SK-N-SH (cell line): ENCODE data around the gene GABRB2. TPM values are rescaled to one million over a fixed set of nuclear protein-coding genes. Genes with fewer than 3 reads are reported as not detected.

Experiments used
- CTCF ChIA-PET: fragments of 300-600, 350-600 bp; formaldehyde crosslinking; extraction: SDS; loops from one replicate; lab custom pipeline; 2021; lab: Yijun Ruan, JAX
- POLR2A ChIA-PET: fragments of 350-600 bp; sonication (Branson Sonifier 250); formaldehyde crosslinking; extraction: SDS; loops from one replicate; lab custom pipeline; 2020; ENCODE audit warnings: antibody characterized with exemption, inconsistent platforms; lab: Yijun Ruan, JAX
- DNase-seq: peaks from one replicate; pipeline ENCODE4 v3.0.0; 2012
- H2AFZ ChIP-seq: fragments of 200-600 bp; sonication (generic); 2 replicates; pipeline ENCODE4 v1.8.1; 2016; ENCODE audit warnings: antibody characterized with exemption, mild to moderate bottlenecking, low read depth
- H3F3A ChIP-seq: fragments of 200-600 bp; sonication (generic); replicated peaks from 2 replicates; pipeline ENCODE3; 2016; ENCODE audit warnings: antibody characterized with exemption, mild to moderate bottlenecking; ENCODE audit not compliant: insufficient read depth
- H3K27ac ChIP-seq, 2 experiments: fragments of 200-500 bp in 1 of 2; fragments of 200-600 bp in 1 of 2; sonication (Bioruptor generic) in 1 of 2; sonication (generic), shearing (Covaris generic) in 1 of 2; 2 replicates each; pipeline versions ENCODE4 v1.5.1 to v1.6.1; 2014 to 2016; ENCODE audit warnings: low read depth in 2 of 2, inconsistent platforms in 1 of 2, low read length in 1 of 2, mild to moderate bottlenecking in 1 of 2, mixed read lengths in 1 of 2
- H3K27me3 ChIP-seq: fragments of 200-600 bp; sonication (generic), shearing (Covaris generic); 2 replicates; pipeline ENCODE4 v1.6.1; 2016; ENCODE audit warnings: mixed run types; ENCODE audit not compliant: insufficient read depth
- H3K36me3 ChIP-seq, 2 experiments: fragments of 200-500 bp in 1 of 2; fragments of 200-600 bp in 1 of 2; sonication (Bioruptor generic) in 1 of 2; sonication (generic) in 1 of 2; replicated peaks in 1 of 2; 2 replicates each; pipeline versions ENCODE3 to v1.5.1; 2014 to 2016; ENCODE audit warnings: low read length in 1 of 2, mild to moderate bottlenecking in 1 of 2; ENCODE audit not compliant: insufficient read depth in 2 of 2, control insufficient read depth in 1 of 2
- H3K4me1 ChIP-seq, 2 experiments: fragments of 200-500 bp in 1 of 2; fragments of 200-600 bp in 1 of 2; sonication (Bioruptor generic) in 1 of 2; sonication (generic), shearing (Covaris generic) in 1 of 2; 2 replicates each; pipeline versions ENCODE4 v1.5.1 to v1.6.1; 2014 to 2016; ENCODE audit warnings: low read depth in 1 of 2, low read length in 1 of 2, mixed run types in 1 of 2; ENCODE audit not compliant: insufficient read depth in 2 of 2, control insufficient read depth in 1 of 2
- H3K4me2 ChIP-seq: fragments of 200-600 bp; sonication (generic), shearing (Covaris generic); 2 replicates; pipeline ENCODE4 v1.6.1; 2017; ENCODE audit warnings: mixed run types
- H3K4me3 ChIP-seq, 2 experiments: fragments of 200-500 bp in 1 of 2; fragments of 200-600 bp in 1 of 2; sonication (Bioruptor generic) in 1 of 2; sonication (generic), shearing (Covaris generic) in 1 of 2; 2 replicates each; pipeline versions ENCODE4 v1.5.1 to v1.8.1; 2014 to 2016; ENCODE audit warnings: low read depth in 2 of 2, inconsistent platforms in 1 of 2, low read length in 1 of 2, mild to moderate bottlenecking in 1 of 2, mixed read lengths in 1 of 2, moderate library complexity in 1 of 2
- H3K79me2 ChIP-seq: fragments of 200-600 bp; sonication (generic); 2 replicates; pipeline ENCODE4 v1.8.1; 2017; ENCODE audit warnings: mild to moderate bottlenecking; ENCODE audit not compliant: insufficient read depth
- H3K9ac ChIP-seq: fragments of 200-600 bp; sonication (generic); 2 replicates; pipeline ENCODE4 v1.6.1; 2017; ENCODE audit warnings: mixed run types
- H3K9me2 ChIP-seq: fragments of 200-600 bp; sonication (generic); 2 replicates; pipeline ENCODE4 v1.6.1; 2017; ENCODE audit warnings: mixed run types
- H3K9me3 ChIP-seq: fragments of 200-600 bp; sonication (generic); 2 replicates; pipeline ENCODE4 v1.6.1; 2017; ENCODE audit warnings: mixed run types, mild to moderate bottlenecking, moderate library complexity
- H4K20me1 ChIP-seq: fragments of 200-600 bp; sonication (generic); 2 replicates; pipeline ENCODE4 v1.6.1; 2017; ENCODE audit warnings: mild to moderate bottlenecking, mixed run types; ENCODE audit not compliant: insufficient read depth
- ELF1 ChIP-seq: IDR thresholded peaks from 2 replicates; pipeline ENCODE4 v1.4.0; 2012
- EZH2phosphoT487 ChIP-seq: fragments of 200-600 bp; sonication (generic); IDR thresholded peaks from 2 replicates; pipeline ENCODE4 v1.6.1; 2017; ENCODE audit warnings: low read depth, mixed run types, mild to moderate bottlenecking, antibody characterized with exemption, moderate library complexity, borderline replicate concordance
- FOXM1 ChIP-seq: IDR thresholded peaks from 2 replicates; pipeline ENCODE4 v1.4.0; 2012; ENCODE audit warnings: low read depth, mild to moderate bottlenecking
- GABPA ChIP-seq: IDR thresholded peaks from 2 replicates; pipeline ENCODE4 v1.4.0; 2012; ENCODE audit warnings: low read depth, mild to moderate bottlenecking
- JUND ChIP-seq: IDR thresholded peaks from 2 replicates; pipeline ENCODE4 v1.4.0; 2012
- MEF2A ChIP-seq: IDR thresholded peaks from 2 replicates; pipeline ENCODE4 v1.4.0; 2012; ENCODE audit warnings: low read depth, borderline replicate concordance
- NRF1 ChIP-seq: IDR thresholded peaks from 2 replicates; pipeline ENCODE4 v1.6.1; 2012; ENCODE audit warnings: low read depth, mild to moderate bottlenecking, low read length
- POLR2AphosphoS5 ChIP-seq: IDR thresholded peaks from 2 replicates; pipeline ENCODE4 v1.6.1; 2012; ENCODE audit warnings: low read depth, low read length
- RAD21 ChIP-seq: IDR thresholded peaks from 2 replicates; pipeline ENCODE4 v1.6.1; 2012; ENCODE audit warnings: mild to moderate bottlenecking, low read length
- RCOR1 ChIP-seq: fragments of 150-350 bp; IDR thresholded peaks from 2 replicates; pipeline ENCODE4 v1.6.1; 2017; ENCODE audit warnings: antibody characterized with exemption, low read length
- SIN3A ChIP-seq: IDR thresholded peaks from 2 replicates; pipeline ENCODE4 v1.6.1; 2012; ENCODE audit warnings: low read depth, mild to moderate bottlenecking, low read length, moderate library complexity, borderline replicate concordance
- SMC3 ChIP-seq: IDR thresholded peaks from 2 replicates; pipeline ENCODE4 v1.6.1; 2012; ENCODE audit warnings: low read depth, low read length, improper control_type of control experiment
- TAF1 ChIP-seq: IDR thresholded peaks from 2 replicates; pipeline ENCODE4 v1.6.1; 2012; ENCODE audit warnings: low read depth, mild to moderate bottlenecking, low read length, moderate library complexity, borderline replicate concordance
- TCF12 ChIP-seq: IDR thresholded peaks from 2 replicates; pipeline ENCODE4 v1.4.0; 2012
- YY1 ChIP-seq: IDR thresholded peaks from 2 replicates; pipeline ENCODE4 v1.4.0; 2012; ENCODE audit warnings: low read depth, mild to moderate bottlenecking
- WGBS: methylation state at CpG from one replicate; pipeline ENCODE4 v1.1.6; 2017; ENCODE audit warnings: low lambda C conversion rate; 5-methylcytosine and 5-hydroxymethylcytosine counted together
- polyA plus RNA-seq, 3 experiments: library from polyadenylated mRNA; depleted of rRNA; stranded (reverse); fragments of >200 nt; gene quantifications; 2 replicates each; pipeline ENCODE4 v1.2.3, GENCODE V29; 2012
- TF ChIP-seq, protein P1 (sequence below): IDR thresholded peaks from 2 replicates; pipeline ENCODE4 v1.4.0; 2012; ENCODE audit warnings: low read depth
- TF ChIP-seq, protein P2 (sequence below): IDR thresholded peaks from 2 replicates; pipeline ENCODE4 v1.4.0; 2012; ENCODE audit warnings: low read depth, borderline replicate concordance
- TF ChIP-seq, protein P3 (sequence below): IDR thresholded peaks from 2 replicates; pipeline ENCODE4 v1.6.1; 2012; ENCODE audit warnings: mild to moderate bottlenecking, low read depth, low read length, moderate library complexity
- TF ChIP-seq, protein P4 (sequence below): fragments of 150-350 bp; IDR thresholded peaks from 2 replicates; pipeline ENCODE4 v1.6.1; 2016; ENCODE audit warnings: mild to moderate bottlenecking, low read depth, low read length

GABRB2 gene
- polyA plus RNA-seq, 1 of the 3 experiments (the other 2 are of a cell fraction), result not detected

DNA sequence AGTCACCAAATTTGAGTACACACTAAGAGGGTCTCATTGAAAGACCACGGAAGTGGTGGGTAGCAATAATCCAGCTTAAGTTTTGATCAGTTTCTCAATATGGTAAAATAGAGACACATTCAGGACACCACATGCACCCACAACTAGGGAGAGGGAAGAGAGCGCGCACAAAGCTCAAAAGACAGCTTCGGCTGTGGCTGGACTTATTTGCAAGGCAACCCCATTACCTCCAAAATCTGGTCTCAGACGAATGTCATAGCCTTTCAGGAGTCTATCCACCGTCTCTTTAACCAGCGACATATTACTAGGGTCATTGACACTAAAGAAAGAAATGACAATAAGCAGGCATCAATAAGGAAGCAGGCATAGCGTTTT lies 443 bp downstream of the GABRB2 start:
- Histone ChIP-seq H2AFZ (no peak overlapping the region), H4K20me1 (no peaks in the 10 kb centered on the region), H3K27me3 (peaks cover 32% of the 10 kb centered on the region), H3K9ac (no peak overlapping the region), H3K4me1 (peaks cover 0 to 3% of the 10 kb centered on the region in 2 experiments; a peak in 1 of 4 replicates), H3K9me3 (no peaks in the 10 kb centered on the region), H3K4me3 (peak overlapping the region in 1 of 2 experiments; percentile 53; a peak in 2 of 4 replicates), H3K79me2 (no peaks in the 10 kb centered on the region), H3K27ac (no peak overlapping the region), H3K36me3 (no peaks in the 10 kb centered on the region), H3K9me2 (no peaks in the 10 kb centered on the region), H3F3A (no peaks in the 10 kb centered on the region), H3K4me2 (peak overlapping the region; percentile 73)
- DNase-seq, result no peak
- TF ChIP-seq TCF12 (no peak), POLR2AphosphoS5 (no peak), RCOR1 (no peak), ELF1 (no peak), RAD21 (no peak), EZH2phosphoT487 (no peak), YY1 (no peak), FOXM1 (no peak), TAF1 (no peak)
- TF ChIP-seq, protein P1, sequence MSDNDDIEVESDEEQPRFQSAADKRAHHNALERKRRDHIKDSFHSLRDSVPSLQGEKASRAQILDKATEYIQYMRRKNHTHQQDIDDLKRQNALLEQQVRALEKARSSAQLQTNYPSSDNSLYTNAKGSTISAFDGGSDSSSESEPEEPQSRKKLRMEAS, result no peak
- TF ChIP-seq, protein P2, sequence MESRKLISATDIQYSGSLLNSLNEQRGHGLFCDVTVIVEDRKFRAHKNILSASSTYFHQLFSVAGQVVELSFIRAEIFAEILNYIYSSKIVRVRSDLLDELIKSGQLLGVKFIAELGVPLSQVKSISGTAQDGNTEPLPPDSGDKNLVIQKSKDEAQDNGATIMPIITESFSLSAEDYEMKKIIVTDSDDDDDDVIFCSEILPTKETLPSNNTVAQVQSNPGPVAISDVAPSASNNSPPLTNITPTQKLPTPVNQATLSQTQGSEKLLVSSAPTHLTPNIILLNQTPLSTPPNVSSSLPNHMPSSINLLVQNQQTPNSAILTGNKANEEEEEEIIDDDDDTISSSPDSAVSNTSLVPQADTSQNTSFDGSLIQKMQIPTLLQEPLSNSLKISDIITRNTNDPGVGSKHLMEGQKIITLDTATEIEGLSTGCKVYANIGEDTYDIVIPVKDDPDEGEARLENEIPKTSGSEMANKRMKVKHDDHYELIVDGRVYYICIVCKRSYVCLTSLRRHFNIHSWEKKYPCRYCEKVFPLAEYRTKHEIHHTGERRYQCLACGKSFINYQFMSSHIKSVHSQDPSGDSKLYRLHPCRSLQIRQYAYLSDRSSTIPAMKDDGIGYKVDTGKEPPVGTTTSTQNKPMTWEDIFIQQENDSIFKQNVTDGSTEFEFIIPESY, result no peak
- ChIA-PET POLR2A (no interaction called here), CTCF (interaction anchor here (0.6 to 2.5 kb wide), 3 partner anchors 974 to 1824 kb away, joined by 3 to 16 read pairs (median 3); no protein-coding TSS in a partner anchor)
- WGBS, result 23% methylated on average over 8 of the region's 8 CpGs

DNA sequence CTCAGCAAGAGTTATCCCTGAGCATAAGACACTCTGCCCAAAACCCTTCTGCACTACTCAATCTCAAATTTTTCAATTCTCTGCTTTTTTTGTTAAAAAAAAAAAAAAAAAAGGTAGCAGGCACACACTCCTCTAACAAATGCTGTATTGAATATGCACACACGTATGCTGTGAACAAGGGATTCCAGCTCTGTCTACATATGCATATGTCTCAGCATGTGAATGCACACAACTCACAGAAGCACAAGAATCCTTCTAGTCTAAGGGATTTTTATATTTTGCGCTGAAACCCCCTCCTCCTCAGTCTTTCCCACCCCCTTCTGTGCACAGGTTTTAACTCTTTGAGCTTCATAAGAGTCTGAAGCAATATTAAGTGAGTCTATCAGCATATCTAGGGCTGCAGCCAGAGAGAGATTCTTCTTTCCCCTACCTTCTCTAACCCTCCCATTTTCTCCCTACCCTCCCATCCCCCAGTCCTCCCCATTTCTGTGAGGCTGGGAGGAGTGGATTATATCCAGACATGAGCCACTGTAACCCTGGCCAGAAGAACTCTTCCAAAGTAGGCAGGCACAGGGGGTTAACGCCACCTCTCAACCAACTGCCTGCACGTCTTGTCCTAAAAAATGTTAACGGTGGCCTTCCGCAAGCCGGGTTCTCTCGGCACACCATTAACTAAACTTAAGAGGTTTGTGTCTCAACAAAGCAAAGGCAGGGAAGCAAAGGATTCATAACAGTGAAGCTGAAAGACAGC lies 1.0 kb downstream of the GABRB2 start:
- Histone ChIP-seq H3K4me3 (no peak overlapping the region), H3K4me1 (peaks cover 0 to 3% of the 10 kb centered on the region in 2 experiments; a peak in 1 of 4 replicates), H2AFZ (no peak overlapping the region), H4K20me1 (no peaks in the 10 kb centered on the region), H3K79me2 (no peaks in the 10 kb centered on the region), H3K27me3 (peaks cover 32% of the 10 kb centered on the region), H3K36me3 (no peaks in the 10 kb centered on the region), H3K27ac (no peak overlapping the region), H3K9ac (no peak overlapping the region), H3K4me2 (no peak overlapping the region), H3K9me3 (no peaks in the 10 kb centered on the region), H3K9me2 (no peaks in the 10 kb centered on the region), H3F3A (no peaks in the 10 kb centered on the region)
- TF ChIP-seq JUND (no peak), MEF2A (no peak), SMC3 (no peak), YY1 (no peak), RAD21 (no peak), SIN3A (no peak), POLR2AphosphoS5 (no peak), GABPA (no peak), NRF1 (no peak), FOXM1 (no peak)
- TF ChIP-seq, protein P1, result no peak
- TF ChIP-seq, protein P3, sequence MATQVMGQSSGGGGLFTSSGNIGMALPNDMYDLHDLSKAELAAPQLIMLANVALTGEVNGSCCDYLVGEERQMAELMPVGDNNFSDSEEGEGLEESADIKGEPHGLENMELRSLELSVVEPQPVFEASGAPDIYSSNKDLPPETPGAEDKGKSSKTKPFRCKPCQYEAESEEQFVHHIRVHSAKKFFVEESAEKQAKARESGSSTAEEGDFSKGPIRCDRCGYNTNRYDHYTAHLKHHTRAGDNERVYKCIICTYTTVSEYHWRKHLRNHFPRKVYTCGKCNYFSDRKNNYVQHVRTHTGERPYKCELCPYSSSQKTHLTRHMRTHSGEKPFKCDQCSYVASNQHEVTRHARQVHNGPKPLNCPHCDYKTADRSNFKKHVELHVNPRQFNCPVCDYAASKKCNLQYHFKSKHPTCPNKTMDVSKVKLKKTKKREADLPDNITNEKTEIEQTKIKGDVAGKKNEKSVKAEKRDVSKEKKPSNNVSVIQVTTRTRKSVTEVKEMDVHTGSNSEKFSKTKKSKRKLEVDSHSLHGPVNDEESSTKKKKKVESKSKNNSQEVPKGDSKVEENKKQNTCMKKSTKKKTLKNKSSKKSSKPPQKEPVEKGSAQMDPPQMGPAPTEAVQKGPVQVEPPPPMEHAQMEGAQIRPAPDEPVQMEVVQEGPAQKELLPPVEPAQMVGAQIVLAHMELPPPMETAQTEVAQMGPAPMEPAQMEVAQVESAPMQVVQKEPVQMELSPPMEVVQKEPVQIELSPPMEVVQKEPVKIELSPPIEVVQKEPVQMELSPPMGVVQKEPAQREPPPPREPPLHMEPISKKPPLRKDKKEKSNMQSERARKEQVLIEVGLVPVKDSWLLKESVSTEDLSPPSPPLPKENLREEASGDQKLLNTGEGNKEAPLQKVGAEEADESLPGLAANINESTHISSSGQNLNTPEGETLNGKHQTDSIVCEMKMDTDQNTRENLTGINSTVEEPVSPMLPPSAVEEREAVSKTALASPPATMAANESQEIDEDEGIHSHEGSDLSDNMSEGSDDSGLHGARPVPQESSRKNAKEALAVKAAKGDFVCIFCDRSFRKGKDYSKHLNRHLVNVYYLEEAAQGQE, result no peak
- TF ChIP-seq, protein P4, sequence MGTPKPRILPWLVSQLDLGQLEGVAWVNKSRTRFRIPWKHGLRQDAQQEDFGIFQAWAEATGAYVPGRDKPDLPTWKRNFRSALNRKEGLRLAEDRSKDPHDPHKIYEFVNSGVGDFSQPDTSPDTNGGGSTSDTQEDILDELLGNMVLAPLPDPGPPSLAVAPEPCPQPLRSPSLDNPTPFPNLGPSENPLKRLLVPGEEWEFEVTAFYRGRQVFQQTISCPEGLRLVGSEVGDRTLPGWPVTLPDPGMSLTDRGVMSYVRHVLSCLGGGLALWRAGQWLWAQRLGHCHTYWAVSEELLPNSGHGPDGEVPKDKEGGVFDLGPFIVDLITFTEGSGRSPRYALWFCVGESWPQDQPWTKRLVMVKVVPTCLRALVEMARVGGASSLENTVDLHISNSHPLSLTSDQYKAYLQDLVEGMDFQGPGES, result no peak
- WGBS, result 34% methylated on average over 8 of the region's 8 CpGs
- CTCF ChIA-PET, result interaction anchor here (0.6 to 2.5 kb wide), 3 partner anchors 974 to 1825 kb away, joined by 3 to 16 read pairs (median 3); no protein-coding TSS in a partner anchor
- POLR2A ChIA-PET, result no interaction called here
- no peak for DNase-seq
